ENCODE data around the gene EHD4.

DNA sequence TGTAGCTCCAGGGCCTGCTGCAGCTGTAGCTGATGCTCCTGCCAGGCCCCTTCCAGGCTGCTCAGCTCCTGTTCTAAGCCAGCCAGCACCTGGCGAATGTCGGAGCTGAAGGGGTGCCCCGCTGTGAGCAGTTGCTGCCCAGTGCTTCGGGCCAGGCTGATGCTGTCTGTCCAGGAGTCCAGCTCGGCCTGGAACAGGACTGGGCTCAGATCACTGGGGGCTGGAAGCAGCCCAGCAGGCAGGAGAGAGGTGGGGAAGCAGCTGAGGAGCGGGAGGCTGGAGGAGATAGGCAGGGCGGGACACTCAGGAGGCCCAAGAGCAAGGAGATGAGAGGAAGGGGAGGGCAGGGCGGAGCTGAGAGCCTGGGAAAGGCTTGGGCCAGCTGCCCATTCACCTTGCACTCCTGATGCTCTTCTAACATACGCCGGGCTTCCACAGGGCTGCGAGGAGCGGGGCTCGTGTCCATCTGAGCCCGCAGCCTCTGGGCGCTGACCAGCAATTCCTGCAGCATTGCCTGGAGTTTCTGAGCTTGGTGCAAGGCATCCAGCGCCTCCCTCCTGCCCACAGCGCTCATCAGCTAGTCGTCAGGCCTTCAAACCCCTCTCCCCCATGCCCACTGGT, 110.5 kb downstream of the EHD4 start:
- TF ChIP-seq POLR2A (IDR thresholded peaks at IDR 0.05; ENCODE audit: low read depth, low read length), result no peak
- TF ChIP-seq TAF1 (IDR thresholded peaks at IDR 0.05; ENCODE audit: borderline replicate concordance, low read depth, low read length), result no peak

All from GM12892 (cell line).